Cardiac muscle cell (in vitro differentiated cells and primary cell): ENCODE data around the gene DGKG. TPM values are rescaled to one million over a fixed set of nuclear protein-coding genes. Genes with fewer than 3 reads are reported as not detected.

Experiments used
- DNase-seq, 2 donors: peaks; one replicate each; pipeline versions ENCODE4 v3.0.0 to v3.0.0-alpha.2; 2010 to 2017; ENCODE audit warnings: low read depth in 1 of 2, low spot score in 1 of 2
- H3K27ac ChIP-seq: fragments of 200-600 bp; sonication (generic); 2 replicates; pipeline ENCODE4 v1.5.1; 2016
- H3K27me3 ChIP-seq: fragments of 200-600 bp; sonication (generic); 2 replicates; pipeline ENCODE4 v1.6.0; 2016; ENCODE audit warnings: control low read depth
- H3K36me3 ChIP-seq: fragments of 200-600 bp; sonication (generic); 2 replicates; pipeline ENCODE4 v1.5.1; 2016; ENCODE audit warnings: control low read depth
- H3K4me1 ChIP-seq: fragments of 200-600 bp; sonication (generic); 2 replicates; pipeline ENCODE4 v1.8.1; 2017; ENCODE audit warnings: low read depth, mild to moderate bottlenecking, mixed run types
- H3K4me3 ChIP-seq: fragments of 200-600 bp; sonication (generic); 2 replicates; pipeline ENCODE4 v1.5.1; 2016; ENCODE audit warnings: mild to moderate bottlenecking
- H3K9me3 ChIP-seq: fragments of 200-600 bp; sonication (generic); 2 replicates; pipeline ENCODE4 v1.5.1; 2017; ENCODE audit warnings: low read depth, mild to moderate bottlenecking, control low read depth
- polyA plus RNA-seq: library from polyadenylated mRNA; unstranded; fragments of >200 nt; fragmentation: Nextera tagmentation; extraction: Ambion mirVana; gene quantifications from 2 replicates; pipeline ENCODE4 v1.2.1, GENCODE V29; 2016
- total RNA-seq: library from RNA; depleted of rRNA; stranded (reverse); fragments of >200 nt; gene quantifications from 2 replicates; pipeline ENCODE4 v1.2.3, GENCODE V29; 2016
- TF ChIP-seq, protein P1 (sequence below): IDR thresholded peaks from 2 replicates; pipeline ENCODE4 v1.5.1; 2012; ENCODE audit warnings: low read depth, mild to moderate bottlenecking, low read length

The DGKG gene
- total and polyA plus RNA-seq, 2 experiments from 2014 or later, result 0.15 TPM; not detected in 1

DNA sequence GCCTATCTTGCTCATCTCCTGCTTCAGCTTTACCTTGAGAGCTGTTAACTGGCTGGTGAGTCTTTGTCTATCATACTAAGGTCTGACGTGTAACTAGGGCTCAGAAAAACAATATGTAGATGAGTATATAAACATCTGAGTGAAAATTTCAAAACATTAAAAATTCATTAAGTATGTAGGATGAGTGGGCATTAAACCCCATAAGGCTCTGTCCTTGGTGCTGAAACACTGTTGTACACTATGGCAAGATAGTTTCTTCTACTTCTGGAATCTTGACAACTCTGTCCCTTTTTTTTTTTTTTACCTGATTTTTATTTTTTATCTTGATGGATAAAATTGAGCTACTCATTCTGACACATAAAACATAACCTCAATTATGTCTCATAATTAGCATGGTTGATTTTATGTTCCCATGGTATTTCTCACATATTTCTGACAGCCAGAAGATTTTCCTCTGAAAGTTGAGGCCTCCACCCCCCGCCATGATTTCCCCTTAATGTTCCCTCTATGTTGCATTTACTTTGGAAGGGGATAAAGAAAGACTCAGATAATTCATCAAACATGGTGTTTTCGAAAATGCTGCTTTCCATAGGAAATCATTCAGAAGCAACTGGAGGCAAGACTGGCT is 54.3 kb downstream of the DGKG start:
- TF ChIP-seq, protein P1, sequence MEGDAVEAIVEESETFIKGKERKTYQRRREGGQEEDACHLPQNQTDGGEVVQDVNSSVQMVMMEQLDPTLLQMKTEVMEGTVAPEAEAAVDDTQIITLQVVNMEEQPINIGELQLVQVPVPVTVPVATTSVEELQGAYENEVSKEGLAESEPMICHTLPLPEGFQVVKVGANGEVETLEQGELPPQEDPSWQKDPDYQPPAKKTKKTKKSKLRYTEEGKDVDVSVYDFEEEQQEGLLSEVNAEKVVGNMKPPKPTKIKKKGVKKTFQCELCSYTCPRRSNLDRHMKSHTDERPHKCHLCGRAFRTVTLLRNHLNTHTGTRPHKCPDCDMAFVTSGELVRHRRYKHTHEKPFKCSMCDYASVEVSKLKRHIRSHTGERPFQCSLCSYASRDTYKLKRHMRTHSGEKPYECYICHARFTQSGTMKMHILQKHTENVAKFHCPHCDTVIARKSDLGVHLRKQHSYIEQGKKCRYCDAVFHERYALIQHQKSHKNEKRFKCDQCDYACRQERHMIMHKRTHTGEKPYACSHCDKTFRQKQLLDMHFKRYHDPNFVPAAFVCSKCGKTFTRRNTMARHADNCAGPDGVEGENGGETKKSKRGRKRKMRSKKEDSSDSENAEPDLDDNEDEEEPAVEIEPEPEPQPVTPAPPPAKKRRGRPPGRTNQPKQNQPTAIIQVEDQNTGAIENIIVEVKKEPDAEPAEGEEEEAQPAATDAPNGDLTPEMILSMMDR, result no peak
- no peak overlapping the region for H3K4me3 ChIP-seq
- peak; percentile 73 to 87 for DNase-seq
- no peaks in the 10 kb centered on the region for H3K9me3 ChIP-seq
- H3K27ac ChIP-seq, result no peak overlapping the region
- no peaks in the 10 kb centered on the region for H3K27me3 ChIP-seq
- H3K36me3 ChIP-seq, result no peaks in the 10 kb centered on the region
- H3K4me1 ChIP-seq, result no peaks in the 10 kb centered on the region

DNA sequence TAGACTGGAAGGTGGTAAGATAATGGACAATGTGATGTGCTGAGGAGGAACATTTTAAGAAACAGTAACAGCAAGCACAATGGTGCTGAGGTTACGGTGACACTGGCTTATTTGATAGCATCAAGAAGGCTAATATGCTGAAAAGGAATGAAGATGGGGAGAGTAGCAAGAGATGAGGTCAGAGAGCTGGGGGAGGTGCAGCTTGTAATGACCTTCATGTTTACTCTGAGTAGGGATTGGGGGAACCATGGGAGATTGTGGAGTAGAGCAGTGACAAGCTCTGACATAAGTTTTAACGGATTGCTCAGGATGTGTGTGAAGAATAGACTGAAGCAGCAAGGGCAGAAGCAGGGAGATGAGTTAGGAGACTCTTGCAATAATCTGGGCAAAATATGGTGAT is 56.7 kb downstream of the DGKG start:
- Histone ChIP-seq H3K36me3 (no peaks in the 10 kb centered on the region), H3K9me3 (no peaks in the 10 kb centered on the region), H3K27me3 (no peaks in the 10 kb centered on the region), H3K4me3 (no peak overlapping the region), H3K27ac (no peak overlapping the region), H3K4me1 (no peaks in the 10 kb centered on the region)
- TF ChIP-seq, protein P1, result no peak
- no peak for DNase-seq

DNA sequence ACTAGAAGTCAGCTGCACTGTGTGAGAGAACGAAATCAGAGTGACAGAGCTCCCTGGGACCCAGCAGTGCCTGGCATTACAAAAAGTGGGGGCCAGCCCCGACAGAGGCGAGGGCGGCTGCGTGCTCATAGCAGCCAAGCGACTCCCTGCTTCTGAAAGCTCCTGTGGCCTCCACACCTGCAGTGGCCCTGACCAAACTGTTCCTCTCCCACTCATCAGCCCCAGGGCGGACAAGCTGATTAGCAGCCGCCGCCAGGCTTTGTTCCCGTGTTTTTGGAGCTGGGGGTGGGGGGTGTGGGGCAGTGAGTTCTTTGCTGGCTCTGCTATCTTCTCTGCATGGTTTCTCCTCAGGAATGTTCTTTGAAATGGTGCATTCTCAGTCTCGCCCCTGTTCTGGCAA is 58.1 kb downstream of the DGKG start:
- H3K27me3 ChIP-seq, result no peaks in the 10 kb centered on the region
- no peak for DNase-seq
- H3K36me3 ChIP-seq, result no peaks in the 10 kb centered on the region
- no peaks in the 10 kb centered on the region for H3K4me1 ChIP-seq
- no peaks in the 10 kb centered on the region for H3K9me3 ChIP-seq
- H3K27ac ChIP-seq, result no peak overlapping the region
- no peak overlapping the region for H3K4me3 ChIP-seq
- TF ChIP-seq, protein P1, result no peak

DNA sequence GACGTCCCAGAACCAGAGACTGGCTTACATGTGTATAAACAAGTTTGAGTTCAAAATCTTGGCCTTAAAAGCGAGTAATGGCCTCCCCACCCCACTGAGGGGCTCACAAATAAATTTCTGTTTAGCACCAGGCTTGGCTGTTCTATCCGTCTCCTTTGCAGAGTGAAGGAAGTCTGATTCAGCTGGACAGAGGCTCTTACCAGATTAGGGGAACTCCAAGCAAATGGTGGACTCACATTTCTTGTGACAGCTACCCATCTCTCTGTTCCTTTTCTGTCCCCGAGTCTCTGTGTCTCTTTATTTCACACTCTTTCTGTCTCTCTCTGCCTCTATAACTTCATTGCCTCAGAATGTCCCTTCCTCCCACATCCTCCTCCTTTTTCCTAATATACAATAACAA is 62.7 kb downstream of the DGKG start:
- H3K27ac ChIP-seq, result no peak overlapping the region
- H3K27me3 ChIP-seq, result no peaks in the 10 kb centered on the region
- no peaks in the 10 kb centered on the region for H3K4me1 ChIP-seq
- no peaks in the 10 kb centered on the region for H3K36me3 ChIP-seq
- TF ChIP-seq, protein P1, result no peak
- no peaks in the 10 kb centered on the region for H3K9me3 ChIP-seq
- DNase-seq, result no peak
- H3K4me3 ChIP-seq, result no peak overlapping the region

DNA sequence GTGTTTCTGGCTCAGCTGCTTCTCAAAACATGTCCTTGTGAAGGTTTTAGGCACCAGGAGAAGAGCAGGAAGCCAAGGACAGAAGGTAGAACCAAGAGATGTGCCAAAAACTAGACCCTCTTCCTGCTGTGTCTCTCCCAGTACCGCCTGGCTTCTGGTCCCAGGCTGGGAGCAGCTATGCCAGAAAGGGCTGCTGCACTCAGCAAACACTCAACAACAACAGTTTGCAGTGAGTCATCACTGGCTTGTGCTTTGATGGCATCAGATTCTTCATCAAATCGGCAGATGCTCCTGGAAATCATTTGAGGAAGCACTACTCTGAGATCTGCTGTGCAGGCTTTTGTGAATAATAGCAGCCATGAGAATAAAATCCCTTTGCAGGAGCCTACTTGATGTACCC is 63.2 kb downstream of the DGKG start:
- H3K27me3 ChIP-seq, result no peaks in the 10 kb centered on the region
- no peaks in the 10 kb centered on the region for H3K9me3 ChIP-seq
- H3K36me3 ChIP-seq, result no peaks in the 10 kb centered on the region
- TF ChIP-seq, protein P1, result no peak
- H3K4me1 ChIP-seq, result no peaks in the 10 kb centered on the region
- no peak overlapping the region for H3K27ac ChIP-seq
- no peak overlapping the region for H3K4me3 ChIP-seq
- no peak for DNase-seq
